ENCODE results near the gene OTUD3. TPM values are rescaled to one million over a fixed set of nuclear protein-coding genes. Genes with fewer than 3 reads are reported as not detected.

OTUD3 gene
- 1 to 10 TPM; 4.4 to 7.6 (median 5.3) TPM for total RNA-seq

- ATAC-seq (ENCODE audit: low FRiP score) (peak; percentile 97), DNase-seq (ENCODE audit: low spot score) (peak; percentile 60)
- TF ChIP-seq CTCF (IDR thresholded peaks at IDR 0.05), result peak in 2 of 3 donors; percentile 26 to 69
These were observed at the start of gene OTUD3 for GRCh38 chr1:19882111-19883071. OTUD3 (plus strand) TSS chr1:19882395; CDS start chr1:19882514, 119 bp downstream.

GRCh38 chr1:19835578-19835977 lies 46.6 kb upstream of the OTUD3 start:
- no peak for TF ChIP-seq CTCF (IDR thresholded peaks at IDR 0.05)
- DNase-seq (ENCODE audit: low spot score) (no peak), ATAC-seq (ENCODE audit: low FRiP score) (no peak)

- no peak for TF ChIP-seq CTCF (IDR thresholded peaks at IDR 0.05)
- DNase-seq (ENCODE audit: low spot score) (no peak), ATAC-seq (ENCODE audit: low FRiP score) (no peak)
These were observed 44.3 kb upstream of the OTUD3 start for GRCh38 chr1:19837866-19838265.

- no peak for TF ChIP-seq CTCF (IDR thresholded peaks at IDR 0.05)
- DNase-seq (ENCODE audit: low spot score) (no peak), ATAC-seq (ENCODE audit: low FRiP score) (no peak)
These were observed 42.0 kb upstream of the OTUD3 start for GRCh38 chr1:19840228-19840627.

GRCh38 chr1:19844731-19845495 lies 37.3 kb upstream of the OTUD3 start:
- no peak for TF ChIP-seq CTCF (IDR thresholded peaks at IDR 0.05)
- no peak for DNase-seq (ENCODE audit: low spot score)
- no peak for ATAC-seq (ENCODE audit: low FRiP score)

GRCh38 chr1:19845555-19845954 lies 36.6 kb upstream of the OTUD3 start:
- DNase-seq (ENCODE audit: low spot score), result no peak
- ATAC-seq (ENCODE audit: low FRiP score), result no peak
- no peak for TF ChIP-seq CTCF (IDR thresholded peaks at IDR 0.05)

All from omental fat pad (tissue), 4 donors.